Fibroblast of gingiva (primary cell): Measurements from ENCODE around the gene CHRD.
"Not testable (repeated sequence)": the region's sequence is repeated elsewhere in the genome, so short reads cannot be mapped to it uniquely, and the experiment has no call there.

Experiments used
- DNase-seq: peaks from one replicate; pipeline ENCODE4 v3.0.0-alpha.2; 2011; ENCODE audit warnings: low read depth

Gene CHRD

DNA sequence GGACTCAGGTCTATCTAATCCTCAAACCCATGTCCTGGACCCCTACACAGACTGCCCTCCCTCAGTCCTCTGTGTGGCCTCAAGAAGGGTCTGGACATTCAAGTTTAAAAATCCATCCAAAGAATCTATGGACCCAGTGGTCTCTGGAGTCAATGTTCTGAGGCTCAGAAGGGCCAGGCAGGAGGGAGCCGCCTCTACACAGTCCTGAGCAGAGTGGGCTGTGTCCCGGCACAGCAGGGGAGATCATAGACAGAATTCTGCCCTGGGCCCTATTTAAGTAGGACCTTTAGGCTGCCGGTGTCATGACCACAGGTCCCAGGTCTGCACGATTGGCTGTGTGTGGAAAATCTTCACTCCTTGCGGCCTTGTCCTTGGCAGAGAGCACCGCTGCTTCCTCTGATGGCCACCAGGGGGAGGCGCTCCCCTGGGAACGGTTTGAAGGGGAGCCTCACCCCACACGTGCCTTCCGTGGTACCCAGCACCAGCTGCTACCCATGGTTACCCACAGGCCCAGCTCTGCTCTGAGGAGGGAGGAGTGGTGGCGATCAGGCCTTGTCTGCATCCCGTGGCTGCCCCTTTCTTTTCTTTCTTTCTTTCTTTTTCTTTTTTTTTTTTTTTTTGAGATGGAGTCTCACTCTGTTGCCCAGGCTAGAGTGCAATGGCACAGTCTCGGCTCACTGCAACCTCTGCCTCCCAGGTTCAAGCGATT lies 37.9 kb downstream of the CHRD start:
- peak; percentile 48 for DNase-seq

DNA sequence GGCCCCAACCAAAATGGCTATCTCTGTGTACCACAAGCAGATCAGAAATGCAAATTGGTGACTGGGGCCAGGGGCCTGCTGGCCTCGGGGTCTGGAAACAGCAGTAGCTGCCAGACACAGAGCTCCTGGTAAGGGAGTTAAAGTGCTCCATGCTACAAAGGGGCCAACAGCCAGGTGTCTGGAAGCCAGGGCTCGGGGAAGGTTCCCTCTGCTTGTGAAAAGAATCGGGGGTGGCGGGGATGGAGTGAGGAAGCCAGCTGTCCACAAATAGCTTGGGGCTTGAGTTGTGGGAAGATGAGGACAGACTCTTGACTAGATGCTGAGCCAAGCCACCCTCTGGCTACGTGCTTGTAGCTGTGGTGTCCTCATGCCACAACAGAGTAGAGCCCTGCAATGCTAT lies 39.3 kb downstream of the CHRD start:
- DNase-seq = no peak

DNA sequence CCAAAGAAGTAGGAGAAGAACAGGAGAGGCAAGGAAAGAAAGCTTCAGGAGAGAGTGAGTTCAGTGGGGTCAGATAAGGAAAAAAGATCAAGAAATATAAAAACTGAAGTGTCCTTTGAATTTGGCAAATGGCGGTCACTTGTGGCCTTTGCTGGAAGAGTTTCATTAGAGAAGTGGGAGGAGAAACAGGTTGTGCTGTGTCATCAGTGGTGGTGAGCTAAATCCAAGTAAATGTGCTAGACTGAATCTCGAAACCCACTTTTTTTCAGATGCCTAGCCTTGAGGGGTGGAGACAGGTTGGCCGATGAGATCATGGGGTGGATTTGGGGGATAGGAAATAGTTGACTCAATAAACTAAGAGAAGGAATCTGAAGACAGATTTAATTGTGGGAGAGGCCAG lies 43.7 kb downstream of the CHRD start:
- no peak for DNase-seq

DNA sequence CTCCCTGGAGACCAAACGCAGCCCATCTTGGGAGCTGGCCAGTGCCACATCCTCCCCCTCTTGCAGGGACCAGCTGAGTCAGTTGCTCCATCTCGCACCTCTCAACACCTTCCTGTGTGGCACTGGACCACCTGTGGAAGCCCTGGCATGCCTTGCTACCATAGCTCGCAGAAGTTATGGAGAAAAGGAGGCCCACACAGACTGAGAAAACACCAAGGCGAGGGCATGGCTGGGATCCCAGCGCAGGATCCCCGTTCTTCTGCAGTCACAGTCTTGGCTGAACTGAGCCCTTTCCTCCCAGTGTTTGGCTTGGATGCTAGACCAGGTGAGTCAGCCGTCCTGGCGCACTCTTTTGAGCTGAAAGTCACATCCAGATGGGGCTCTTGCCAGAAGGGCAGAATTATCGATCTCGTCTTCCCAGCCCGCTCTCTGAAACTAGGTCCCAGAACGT lies 46.9 kb downstream of the CHRD start:
- DNase-seq = no peak

DNA sequence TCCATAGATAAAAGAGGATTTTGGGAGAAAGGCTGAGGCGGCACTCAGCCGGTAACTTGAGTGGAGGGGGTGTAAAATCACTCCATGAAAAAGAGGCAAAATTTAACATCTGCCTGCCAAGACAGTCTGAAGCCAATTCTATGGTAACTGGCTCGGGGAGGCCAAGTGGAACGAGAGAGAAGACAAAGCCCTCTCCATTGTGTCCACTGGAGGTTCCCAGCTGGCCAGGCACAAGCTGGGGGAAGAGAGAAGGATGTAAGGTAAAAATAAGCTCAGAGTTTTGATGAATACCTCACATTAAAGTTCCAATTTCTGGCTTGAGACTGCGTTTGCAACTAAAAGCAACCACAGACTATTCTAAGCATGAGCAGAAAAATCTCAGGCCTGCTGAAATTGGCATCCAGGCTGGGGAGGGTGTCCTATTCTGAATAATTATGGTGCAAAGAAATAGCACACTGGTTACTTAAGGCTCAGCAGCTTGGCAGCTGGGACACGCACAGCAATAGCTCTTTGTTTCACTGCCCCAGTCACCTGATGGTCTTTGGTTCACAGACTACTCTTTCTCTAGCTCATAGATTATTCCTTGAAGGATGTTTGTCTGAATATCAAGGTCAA lies 48.8 kb downstream of the CHRD start:
- DNase-seq = peak; percentile 21

DNA sequence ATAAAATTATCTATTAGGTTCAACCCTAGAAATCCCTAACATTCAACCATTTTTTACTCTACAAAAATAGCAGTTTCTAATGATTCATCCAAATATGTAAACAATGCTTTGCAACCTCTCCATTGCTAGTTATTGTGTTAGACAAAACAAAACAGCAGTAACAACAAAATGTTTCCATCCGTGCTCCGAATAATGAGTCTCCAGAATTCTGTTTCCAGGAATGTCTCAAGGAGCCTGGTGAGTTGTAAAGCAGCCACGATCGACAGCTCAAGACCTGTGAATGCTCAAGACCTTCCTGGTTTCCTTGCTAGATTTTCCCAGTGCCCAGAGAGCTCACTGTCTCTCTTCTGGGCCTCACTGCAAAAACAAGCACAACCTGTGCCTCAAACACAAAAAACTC lies 49.9 kb downstream of the CHRD start:
- no peak for DNase-seq

DNA sequence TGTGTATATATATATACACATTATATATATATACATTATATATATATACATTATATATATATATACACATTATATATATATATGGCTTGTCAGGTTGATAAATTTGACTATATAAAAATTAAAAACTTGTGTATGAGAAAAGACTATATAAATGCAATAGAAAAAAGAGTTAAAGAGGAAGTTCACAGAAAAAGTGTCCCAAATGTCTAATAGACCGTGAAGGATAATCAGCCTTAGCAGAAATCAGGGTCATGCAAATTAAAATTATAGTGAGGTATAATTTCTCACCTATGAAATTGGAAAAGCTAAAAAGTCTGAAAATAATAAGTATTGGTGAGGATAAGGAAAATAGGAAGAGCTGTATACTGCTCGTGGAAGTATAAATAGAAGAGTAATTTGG lies 51.1 kb downstream of the CHRD start:
- DNase-seq = no peak

DNA sequence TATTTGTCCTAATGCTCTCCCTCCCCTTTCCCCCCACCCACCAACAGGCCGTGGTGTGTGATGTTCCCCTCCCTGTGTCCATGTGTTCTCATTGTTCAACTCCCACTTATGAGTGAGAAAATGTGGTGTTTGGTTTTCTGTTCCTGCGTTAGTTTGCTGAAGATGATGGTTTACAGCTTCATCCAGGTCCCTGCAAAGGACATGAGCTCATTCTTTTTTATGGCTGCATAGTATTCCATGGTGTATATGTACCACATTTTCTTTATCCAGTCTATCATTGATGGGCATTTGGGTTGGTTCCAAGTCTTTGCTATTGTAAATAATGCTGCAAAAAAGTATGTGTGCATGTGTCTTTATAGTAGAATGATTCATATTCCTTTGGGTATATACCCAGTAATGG lies 53.3 kb downstream of the CHRD start:
- DNase-seq = not testable (repeated sequence)

DNA sequence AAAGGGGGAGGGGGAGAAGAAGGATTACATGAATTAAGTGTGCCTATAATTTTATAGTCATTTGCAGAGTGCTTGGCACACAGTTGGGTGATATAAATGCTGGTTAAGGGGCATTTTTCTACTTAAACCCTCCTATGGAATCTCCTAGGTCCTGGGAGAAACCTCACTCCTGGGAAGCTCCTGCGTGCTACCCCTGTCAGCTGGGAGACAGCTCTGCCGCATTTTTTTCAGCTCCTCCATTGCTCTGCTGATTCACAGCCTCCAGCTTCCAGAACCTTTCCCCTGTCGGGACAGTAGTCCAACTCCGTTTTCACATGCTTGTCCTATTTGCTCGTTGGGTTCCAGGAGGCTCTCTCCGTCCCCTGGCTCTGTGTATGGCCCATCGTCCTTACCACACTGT lies 59.2 kb downstream of the CHRD start:
- DNase-seq = no peak
